Stimulated activated naive CD8-positive, alpha-beta T cell treated with anti-CD3 and anti-CD28 coated beads, Interleukin-15, amount 100 ng/mL, for 72 hours (primary cell): ENCODE measurements around the gene VWA5A.
A peak's percentile ranks its signal among the peaks of the same experiment; 100 is the strongest.

Source experiments
- ATAC-seq: fragments of 150-1000 bp; cut with Tn5 transposase; 2 replicates; pipeline ENCODE4 v1.10.0; 2021; ENCODE audit warnings: mild to moderate bottlenecking, moderate library complexity
- DNase-seq, 2 donors: peaks; one replicate each; pipeline ENCODE4 v3.0.0; 2021 to 2022
- H3K27ac Mint-ChIP-seq, 2 donors: one replicate each; pipeline ENCODE4 v1.8.0; 2022; ENCODE audit warnings: mild to moderate bottlenecking in 2 of 2, mixed read lengths in 2 of 2, moderate library complexity in 2 of 2
- H3K27me3 Mint-ChIP-seq: one replicate; pipeline ENCODE4 v1.8.0; 2022; ENCODE audit warnings: mixed read lengths
- H3K4me1 Mint-ChIP-seq: one replicate; pipeline ENCODE4 v1.8.0; 2022; ENCODE audit warnings: mild to moderate bottlenecking, mixed read lengths
- H3K4me3 Mint-ChIP-seq, 2 donors: one replicate each; pipeline ENCODE4 v1.8.0; 2022; ENCODE audit warnings: mild to moderate bottlenecking in 2 of 2, mixed read lengths in 2 of 2, moderate library complexity in 1 of 2
- H3K9me3 Mint-ChIP-seq, 2 donors: one replicate each; pipeline ENCODE4 v1.8.0; 2022; ENCODE audit warnings: mixed read lengths in 2 of 2

The VWA5A gene

GRCh38 chr11:124114942-124115781, at the start of gene VWA5A:
Gene VWA5A, plus strand, starts transcription at chr11:124115450. Its CDS starts 2,062 bp downstream, at chr11:124117512.
- Mint-ChIP-seq H3K27ac (peak within 1 kb of the TSS; percentile 86 to 96), H3K9me3 (no peaks in the 10 kb centered on the region), H3K27me3 (peaks cover 16% of the 10 kb centered on the region), H3K4me3 (peak within 1 kb of the TSS; percentile 85 to 99), H3K4me1 (peaks cover 15% of the 10 kb centered on the region)
- ATAC-seq = peak; percentile 99
- peak; percentile 71 to 84 for DNase-seq

GRCh38 chr11:124068601-124069110, 46.6 kb upstream of the VWA5A start:
- no peaks in the 10 kb centered on the region for H3K9me3 Mint-ChIP-seq
- peaks cover 60% of the 10 kb centered on the region for H3K27me3 Mint-ChIP-seq
- peaks cover 23% of the 10 kb centered on the region for H3K4me1 Mint-ChIP-seq
- ATAC-seq (no peak), DNase-seq (no peak)
- H3K4me3 Mint-ChIP-seq = peak overlapping the region in 1 of 2 donors; percentile 30
- H3K27ac Mint-ChIP-seq = no peak overlapping the region

- H3K27ac Mint-ChIP-seq = peak overlapping the region; percentile 11 to 27
- peak overlapping the region; percentile 42 to 63 for H3K4me3 Mint-ChIP-seq
- ATAC-seq = peak; percentile 93
- no peaks in the 10 kb centered on the region for H3K9me3 Mint-ChIP-seq
- peaks cover 63% of the 10 kb centered on the region for H3K27me3 Mint-ChIP-seq
- peaks cover 23% of the 10 kb centered on the region for H3K4me1 Mint-ChIP-seq
- DNase-seq = peak; percentile 55 to 67
Observed at GRCh38 chr11:124069429-124070401, 45.5 kb upstream of the VWA5A start.

GRCh38 chr11:124070915-124071622, 44.2 kb upstream of the VWA5A start:
- H3K27me3 Mint-ChIP-seq = peaks cover 71% of the 10 kb centered on the region
- no peaks in the 10 kb centered on the region for H3K9me3 Mint-ChIP-seq
- ATAC-seq = peak; percentile 31
- H3K27ac Mint-ChIP-seq = no peak overlapping the region
- peaks cover 30% of the 10 kb centered on the region for H3K4me1 Mint-ChIP-seq
- H3K4me3 Mint-ChIP-seq = peak overlapping the region in 1 of 2 donors; percentile 16
- peak; percentile 51 to 64 for DNase-seq

GRCh38 chr11:124071623-124071948, 43.7 kb upstream of the VWA5A start:
- H3K4me3 Mint-ChIP-seq = no peak overlapping the region
- DNase-seq (no peak), ATAC-seq (no peak)
- H3K27me3 Mint-ChIP-seq = peaks cover 71% of the 10 kb centered on the region
- peaks cover 35% of the 10 kb centered on the region for H3K4me1 Mint-ChIP-seq
- no peaks in the 10 kb centered on the region for H3K9me3 Mint-ChIP-seq
- no peak overlapping the region for H3K27ac Mint-ChIP-seq

- Mint-ChIP-seq H3K27ac (no peak overlapping the region), H3K4me1 (peaks cover 35% of the 10 kb centered on the region), H3K4me3 (no peak overlapping the region), H3K27me3 (peaks cover 73% of the 10 kb centered on the region), H3K9me3 (no peaks in the 10 kb centered on the region)
- no peak for DNase-seq
- no peak for ATAC-seq
Observed at GRCh38 chr11:124072147-124072546, 43.1 kb upstream of the VWA5A start.

- Mint-ChIP-seq H3K4me1 (peaks cover 27% of the 10 kb centered on the region), H3K27me3 (peaks cover 61% of the 10 kb centered on the region), H3K27ac (no peak overlapping the region), H3K4me3 (no peak overlapping the region), H3K9me3 (no peaks in the 10 kb centered on the region)
- no peak for DNase-seq
- ATAC-seq = peak; percentile 5
Observed at GRCh38 chr11:124074554-124074953, 40.7 kb upstream of the VWA5A start.

GRCh38 chr11:124075492-124075840, 39.8 kb upstream of the VWA5A start:
- H3K4me3 Mint-ChIP-seq = peak overlapping the region in 1 of 2 donors; percentile 74
- H3K27me3 Mint-ChIP-seq = peaks cover 54% of the 10 kb centered on the region
- H3K4me1 Mint-ChIP-seq = peaks cover 20% of the 10 kb centered on the region
- ATAC-seq = peak; percentile 46
- DNase-seq = no peak
- no peak overlapping the region for H3K27ac Mint-ChIP-seq
- H3K9me3 Mint-ChIP-seq = no peaks in the 10 kb centered on the region

- H3K27ac Mint-ChIP-seq = peak overlapping the region in 1 of 2 donors; percentile 83
- DNase-seq (peak in 1 of 2 donors; percentile 32), ATAC-seq (peak; percentile 64)
- peaks cover 51% of the 10 kb centered on the region for H3K27me3 Mint-ChIP-seq
- H3K4me3 Mint-ChIP-seq = peak overlapping the region; percentile 60 to 74
- no peaks in the 10 kb centered on the region for H3K9me3 Mint-ChIP-seq
- H3K4me1 Mint-ChIP-seq = peaks cover 15% of the 10 kb centered on the region
Observed at GRCh38 chr11:124075841-124076651, 39.2 kb upstream of the VWA5A start.

- Mint-ChIP-seq H3K4me3 (no peak overlapping the region), H3K27ac (no peak overlapping the region), H3K4me1 (peaks cover 12% of the 10 kb centered on the region), H3K9me3 (no peaks in the 10 kb centered on the region), H3K27me3 (peaks cover 49% of the 10 kb centered on the region)
- DNase-seq = no peak
- no peak for ATAC-seq
Observed at GRCh38 chr11:124077266-124077665, 38.0 kb upstream of the VWA5A start.

GRCh38 chr11:124078591-124078990, 36.7 kb upstream of the VWA5A start:
- Mint-ChIP-seq H3K4me1 (peaks cover 12% of the 10 kb centered on the region), H3K4me3 (no peak overlapping the region), H3K9me3 (no peaks in the 10 kb centered on the region), H3K27ac (no peak overlapping the region), H3K27me3 (peaks cover 46% of the 10 kb centered on the region)
- ATAC-seq (no peak), DNase-seq (no peak)

GRCh38 chr11:124079631-124080326, 35.5 kb upstream of the VWA5A start:
- H3K27ac Mint-ChIP-seq = no peak overlapping the region
- H3K27me3 Mint-ChIP-seq = peaks cover 45% of the 10 kb centered on the region
- ATAC-seq (no peak), DNase-seq (no peak)
- H3K4me3 Mint-ChIP-seq = no peak overlapping the region
- peaks cover 12% of the 10 kb centered on the region for H3K4me1 Mint-ChIP-seq
- no peaks in the 10 kb centered on the region for H3K9me3 Mint-ChIP-seq

- Mint-ChIP-seq H3K9me3 (no peaks in the 10 kb centered on the region), H3K4me1 (peaks cover 12% of the 10 kb centered on the region), H3K27ac (no peak overlapping the region), H3K4me3 (no peak overlapping the region), H3K27me3 (peaks cover 41% of the 10 kb centered on the region)
- ATAC-seq = no peak
- no peak for DNase-seq
Observed at GRCh38 chr11:124080327-124081001, 34.8 kb upstream of the VWA5A start.
